ENCODE data around the gene SETD2.
"Not testable (repeated sequence)": the region's sequence is repeated elsewhere in the genome, so short reads cannot be mapped to it uniquely, and the experiment has no call there.

Gene SETD2

GRCh38 chr3:47156396-47156795 is 7.5 kb downstream of the SETD2 start:
- no peak overlapping the region for H3K4me3 ChIP-seq (ENCODE audit: low read depth, low read length)
- TF ChIP-seq, protein P1, sequence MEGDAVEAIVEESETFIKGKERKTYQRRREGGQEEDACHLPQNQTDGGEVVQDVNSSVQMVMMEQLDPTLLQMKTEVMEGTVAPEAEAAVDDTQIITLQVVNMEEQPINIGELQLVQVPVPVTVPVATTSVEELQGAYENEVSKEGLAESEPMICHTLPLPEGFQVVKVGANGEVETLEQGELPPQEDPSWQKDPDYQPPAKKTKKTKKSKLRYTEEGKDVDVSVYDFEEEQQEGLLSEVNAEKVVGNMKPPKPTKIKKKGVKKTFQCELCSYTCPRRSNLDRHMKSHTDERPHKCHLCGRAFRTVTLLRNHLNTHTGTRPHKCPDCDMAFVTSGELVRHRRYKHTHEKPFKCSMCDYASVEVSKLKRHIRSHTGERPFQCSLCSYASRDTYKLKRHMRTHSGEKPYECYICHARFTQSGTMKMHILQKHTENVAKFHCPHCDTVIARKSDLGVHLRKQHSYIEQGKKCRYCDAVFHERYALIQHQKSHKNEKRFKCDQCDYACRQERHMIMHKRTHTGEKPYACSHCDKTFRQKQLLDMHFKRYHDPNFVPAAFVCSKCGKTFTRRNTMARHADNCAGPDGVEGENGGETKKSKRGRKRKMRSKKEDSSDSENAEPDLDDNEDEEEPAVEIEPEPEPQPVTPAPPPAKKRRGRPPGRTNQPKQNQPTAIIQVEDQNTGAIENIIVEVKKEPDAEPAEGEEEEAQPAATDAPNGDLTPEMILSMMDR (IDR thresholded peaks at IDR 0.05; ENCODE audit: low read depth, low read length): no peak
- TF ChIP-seq POLR2A (IDR thresholded peaks at IDR 0.05; ENCODE audit: extremely low read depth, insufficient read length): no peak
- DNase-seq (ENCODE audit: low read depth): no peak

- DNase-seq (ENCODE audit: low read depth): peak; percentile 19
- no peak overlapping the region for H3K4me3 ChIP-seq (ENCODE audit: low read depth, low read length)
- TF ChIP-seq MYC (IDR thresholded peaks at IDR 0.05; ENCODE audit: low read depth, low read length) (no peak), POLR2A (IDR thresholded peaks at IDR 0.05; ENCODE audit: extremely low read depth, insufficient read length) (no peak)
- TF ChIP-seq, protein P2, sequence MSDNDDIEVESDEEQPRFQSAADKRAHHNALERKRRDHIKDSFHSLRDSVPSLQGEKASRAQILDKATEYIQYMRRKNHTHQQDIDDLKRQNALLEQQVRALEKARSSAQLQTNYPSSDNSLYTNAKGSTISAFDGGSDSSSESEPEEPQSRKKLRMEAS (IDR thresholded peaks at IDR 0.05; ENCODE audit: low read depth, low read length): no peak
- TF ChIP-seq, protein P1 (IDR thresholded peaks at IDR 0.05; ENCODE audit: low read depth, low read length): no peak
These were observed 11.3 kb downstream of the SETD2 start for GRCh38 chr3:47152578-47152977.

DNA sequence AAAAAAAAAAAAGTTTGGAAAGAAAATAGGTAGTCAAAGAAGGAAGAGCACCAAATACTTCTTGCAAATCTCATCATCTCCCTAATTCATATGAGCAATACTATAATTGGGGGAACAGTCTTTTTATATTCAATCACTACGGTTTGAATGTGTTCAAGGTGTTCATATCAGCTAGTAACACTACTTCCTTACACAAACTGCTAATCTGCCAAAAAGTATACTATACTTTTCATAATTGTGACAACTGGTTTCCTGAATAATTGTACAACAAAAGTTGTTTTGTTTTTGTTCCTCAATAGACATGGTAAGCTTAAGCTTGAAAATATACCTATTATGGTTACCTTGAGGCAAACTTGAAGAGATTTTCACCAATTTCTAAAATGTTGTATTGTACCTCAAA is 12.1 kb downstream of the SETD2 start:
- TF ChIP-seq, protein P1 (IDR thresholded peaks at IDR 0.05; ENCODE audit: low read depth, low read length): no peak
- TF ChIP-seq POLR2A (IDR thresholded peaks at IDR 0.05; ENCODE audit: extremely low read depth, insufficient read length) (no peak), MYC (IDR thresholded peaks at IDR 0.05; ENCODE audit: low read depth, low read length) (no peak)
- TF ChIP-seq, protein P2 (IDR thresholded peaks at IDR 0.05; ENCODE audit: low read depth, low read length): no peak
- H3K4me3 ChIP-seq (ENCODE audit: low read depth, low read length): no peak overlapping the region
- DNase-seq (ENCODE audit: low read depth): no peak

- TF ChIP-seq POLR2A (IDR thresholded peaks at IDR 0.05; ENCODE audit: extremely low read depth, insufficient read length) (no peak), MYC (IDR thresholded peaks at IDR 0.05; ENCODE audit: low read depth, low read length) (no peak)
- TF ChIP-seq, protein P2 (IDR thresholded peaks at IDR 0.05; ENCODE audit: low read depth, low read length): no peak
- TF ChIP-seq, protein P1 (IDR thresholded peaks at IDR 0.05; ENCODE audit: low read depth, low read length): no peak
- DNase-seq (ENCODE audit: low read depth): peak; percentile 17
These were observed 14.5 kb downstream of the SETD2 start for GRCh38 chr3:47149339-47149933.

GRCh38 chr3:47145272-47145671 is 18.6 kb downstream of the SETD2 start:
- no peak overlapping the region for H3K4me3 ChIP-seq (ENCODE audit: low read depth, low read length)
- DNase-seq (ENCODE audit: low read depth): no peak
- TF ChIP-seq, protein P2 (IDR thresholded peaks at IDR 0.05; ENCODE audit: low read depth, low read length): no peak
- no peak for TF ChIP-seq POLR2A (IDR thresholded peaks at IDR 0.05; ENCODE audit: extremely low read depth, insufficient read length)

More at GRCh38 chr3:47149339-47149933, 14.5 kb downstream of the SETD2 start:
- no peak overlapping the region for H3K4me3 ChIP-seq (ENCODE audit: low read depth, low read length)

DNA sequence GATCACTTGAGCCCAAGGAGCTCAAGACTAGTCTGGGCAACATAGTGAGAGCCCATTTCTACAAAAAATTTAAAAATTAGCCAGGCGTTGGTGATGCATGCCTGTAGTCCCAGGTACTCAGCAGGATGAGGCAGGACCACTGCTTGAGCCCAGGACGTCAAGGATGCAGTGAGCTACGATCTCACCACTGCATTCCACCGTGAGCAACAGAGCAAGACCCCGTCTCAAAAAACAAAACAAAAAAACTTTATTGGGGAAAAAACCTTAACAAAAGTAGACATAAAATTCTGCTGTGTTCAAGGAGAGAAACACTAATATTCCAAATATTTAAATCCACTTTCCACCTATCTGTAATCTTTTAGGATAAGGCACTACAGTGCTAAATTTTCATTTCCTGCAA is 20.8 kb downstream of the SETD2 start:
- H3K4me3 ChIP-seq (ENCODE audit: low read depth, low read length): no peak overlapping the region
- no peak for DNase-seq (ENCODE audit: low read depth)
- TF ChIP-seq, protein P1 (IDR thresholded peaks at IDR 0.05; ENCODE audit: low read depth, low read length): no peak
- TF ChIP-seq, protein P2 (IDR thresholded peaks at IDR 0.05; ENCODE audit: low read depth, low read length): no peak
- TF ChIP-seq POLR2A (IDR thresholded peaks at IDR 0.05; ENCODE audit: extremely low read depth, insufficient read length): no peak
- TF ChIP-seq MYC (IDR thresholded peaks at IDR 0.05; ENCODE audit: low read depth, low read length): no peak

DNA sequence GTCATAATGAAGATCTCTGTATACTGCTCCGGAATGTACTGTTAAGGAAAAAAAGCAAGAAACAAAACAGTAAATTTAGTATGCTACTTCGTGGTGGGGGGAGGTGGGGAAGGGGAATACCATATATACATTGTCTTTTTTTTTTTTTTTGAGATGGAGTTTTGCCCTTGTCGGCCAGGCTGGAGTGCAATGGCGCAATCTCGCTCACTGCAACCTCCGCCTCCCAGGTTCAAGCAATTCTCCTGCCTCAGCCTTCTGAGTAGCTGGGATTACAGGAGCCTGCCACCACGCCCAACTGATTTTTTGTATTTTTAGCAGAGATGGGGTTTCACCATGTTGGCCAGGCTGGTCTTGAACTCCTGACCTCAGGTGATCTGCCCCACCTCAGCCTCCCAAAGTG is 21.4 kb downstream of the SETD2 start:
- DNase-seq (ENCODE audit: low read depth): peak; percentile 35
- not testable (repeated sequence) for H3K4me3 ChIP-seq (ENCODE audit: low read depth, low read length)

GRCh38 chr3:47140973-47141461 is 22.9 kb downstream of the SETD2 start:
- peak; percentile 36 for DNase-seq (ENCODE audit: low read depth)
- H3K4me3 ChIP-seq (ENCODE audit: low read depth, low read length): not testable (repeated sequence)

DNA sequence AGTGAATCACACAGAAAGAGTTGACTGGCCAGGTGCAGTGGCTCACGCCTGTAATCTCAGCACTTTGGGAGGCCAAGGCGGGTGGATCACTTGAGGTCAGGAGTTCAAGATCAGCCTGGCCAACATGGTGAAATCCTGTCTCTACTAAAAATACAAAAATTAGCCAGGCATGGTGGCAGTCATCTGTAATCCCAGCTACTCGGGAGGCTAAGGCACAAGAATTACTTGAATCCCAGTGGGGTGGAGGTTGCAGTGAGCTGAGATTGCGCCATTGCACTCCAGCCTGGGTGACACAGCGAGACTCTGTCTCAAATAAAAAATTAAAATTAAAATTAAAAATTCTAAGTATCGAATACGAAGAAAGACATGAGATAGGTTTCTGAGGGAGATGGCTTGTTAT is 23.4 kb downstream of the SETD2 start:
- not testable (repeated sequence) for H3K4me3 ChIP-seq (ENCODE audit: low read depth, low read length)
- DNase-seq (ENCODE audit: low read depth): peak; percentile 14

Measured in NB4 (cell line).